ENCODE data around the gene CLNK. TPM values are rescaled to one million over a fixed set of nuclear protein-coding genes. Genes with fewer than 3 reads are reported as not detected.

The CLNK gene
- total and polyA plus RNA-seq, 4 donors: under 0.01 to 0.01 (median under 0.01) TPM; not detected in 1

DNA sequence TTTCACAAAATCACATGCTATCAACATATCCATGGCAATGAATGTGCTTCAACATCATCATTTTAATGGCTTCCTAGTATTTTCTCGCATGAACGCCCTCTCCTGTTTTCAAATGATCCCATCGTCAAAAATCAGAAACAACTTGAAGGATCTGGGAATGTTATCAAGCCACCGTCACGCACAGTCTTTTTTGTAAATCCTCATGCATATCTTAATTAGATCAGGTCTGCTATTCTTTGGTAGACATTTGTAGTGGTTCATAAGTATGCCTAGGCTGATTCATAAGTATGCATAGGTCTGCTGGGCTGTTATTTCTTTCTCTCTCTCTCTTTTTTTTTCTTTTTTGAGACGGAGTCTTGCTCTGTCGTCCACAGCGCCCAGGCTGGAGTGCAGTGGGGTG lies 101.6 kb downstream of the CLNK start:
- Histone ChIP-seq H3K4me1 (ENCODE audit: control insufficient read depth in 4 of 4, insufficient read depth in 4 of 4, low read length in 3 of 4) (peaks cover 0 to 8% (median 5%) of the 10 kb centered on the region in 4 donors), H3K27me3 (ENCODE audit: control insufficient read depth in 4 of 4, insufficient read depth in 4 of 4, low read length in 3 of 4) (peaks cover 0 to 5% (median 0%) of the 10 kb centered on the region in 4 donors), H3K9ac (ENCODE audit: low read depth in 1 of 2, low read length in 2 of 2) (no peak overlapping the region), H3K27ac (ENCODE audit: low read depth in 1 of 2, low read length in 2 of 2) (no peak overlapping the region), H3K4me3 (ENCODE audit: low read depth in 1 of 3, low read length in 3 of 3) (no peak overlapping the region), H3K9me3 (ENCODE audit: control insufficient read depth in 4 of 4, low read length in 3 of 4) (no peaks in the 10 kb centered on the region), H3K36me3 (ENCODE audit: control insufficient read depth in 4 of 4, insufficient read depth in 3 of 4, low read depth in 1 of 4, low read length in 3 of 4) (no peaks in the 10 kb centered on the region)
- WGBS: 93% methylated on average over 8 of the region's 8 CpGs
- no peak for DNase-seq (ENCODE audit: low spot score)
- TF ChIP-seq SP1 (IDR thresholded peaks at IDR 0.05) (no peak), YY1 (IDR thresholded peaks at IDR 0.05) (no peak), EGR1 (IDR thresholded peaks at IDR 0.05; ENCODE audit: low read depth in 2 of 2) (no peak), JUND (IDR thresholded peaks at IDR 0.05) (no peak), GABPA (IDR thresholded peaks at IDR 0.05 in 1 of 2, conservative IDR thresholded peaks at IDR 0.05 in 1 of 2) (no peak), RAD21 (IDR thresholded peaks at IDR 0.05) (no peak), FOXA1 (IDR thresholded peaks at IDR 0.05) (no peak), HNF4A (conservative IDR thresholded peaks at IDR 0.05) (no peak), FOXA2 (IDR thresholded peaks at IDR 0.05) (no peak), CTCF (IDR thresholded peaks at IDR 0.05; ENCODE audit: low read depth, low read length, missing input control) (no peak), RXRA (IDR thresholded peaks at IDR 0.05) (no peak), HNF4G (IDR thresholded peaks at IDR 0.05) (no peak), TAF1 (conservative IDR thresholded peaks at IDR 0.05) (no peak), REST (IDR thresholded peaks at IDR 0.05) (no peak), NR2F2 (IDR thresholded peaks at IDR 0.05) (no peak)
- TF ChIP-seq, protein P1, sequence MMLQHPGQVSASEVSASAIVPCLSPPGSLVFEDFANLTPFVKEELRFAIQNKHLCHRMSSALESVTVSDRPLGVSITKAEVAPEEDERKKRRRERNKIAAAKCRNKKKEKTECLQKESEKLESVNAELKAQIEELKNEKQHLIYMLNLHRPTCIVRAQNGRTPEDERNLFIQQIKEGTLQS (IDR thresholded peaks at IDR 0.05): no peak
- TF ChIP-seq, protein P2, sequence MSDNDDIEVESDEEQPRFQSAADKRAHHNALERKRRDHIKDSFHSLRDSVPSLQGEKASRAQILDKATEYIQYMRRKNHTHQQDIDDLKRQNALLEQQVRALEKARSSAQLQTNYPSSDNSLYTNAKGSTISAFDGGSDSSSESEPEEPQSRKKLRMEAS (IDR thresholded peaks at IDR 0.05): no peak

DNA sequence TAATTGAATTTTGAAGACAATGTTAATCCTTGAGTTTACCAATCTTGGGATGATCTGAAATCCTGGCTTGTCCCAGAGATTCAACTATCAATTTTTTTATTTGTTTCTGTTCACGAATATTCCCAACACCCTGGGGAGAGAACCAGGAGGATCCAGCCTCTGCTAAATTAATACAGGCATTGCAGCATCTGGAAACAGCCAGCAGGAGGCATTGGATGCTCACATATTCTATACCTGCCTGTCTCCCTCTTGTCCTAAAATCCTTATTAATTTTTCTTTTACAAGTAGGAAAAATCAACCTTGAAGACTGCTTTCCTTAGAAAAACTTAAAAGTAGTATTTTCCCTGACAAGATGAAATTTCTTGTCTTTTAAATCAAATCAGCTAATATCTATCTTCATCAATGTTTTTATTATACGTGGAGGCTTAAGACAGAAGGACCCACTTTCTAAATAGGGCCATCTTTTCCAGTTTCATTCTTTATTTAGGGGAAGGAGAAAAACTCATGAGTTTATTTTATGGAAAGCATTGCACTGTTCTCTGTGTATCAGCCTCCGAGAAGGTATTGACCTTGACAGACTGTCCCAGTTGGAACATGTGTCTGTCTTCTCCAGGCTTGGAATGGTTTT lies 102.4 kb downstream of the CLNK start:
- Histone ChIP-seq H3K27ac (ENCODE audit: low read depth in 1 of 2, low read length in 2 of 2) (no peak overlapping the region), H3K36me3 (ENCODE audit: control insufficient read depth in 4 of 4, insufficient read depth in 3 of 4, low read depth in 1 of 4, low read length in 3 of 4) (no peaks in the 10 kb centered on the region), H3K27me3 (ENCODE audit: control insufficient read depth in 4 of 4, insufficient read depth in 4 of 4, low read length in 3 of 4) (peaks cover 0 to 5% (median 0%) of the 10 kb centered on the region in 4 donors), H3K9me3 (ENCODE audit: control insufficient read depth in 4 of 4, low read length in 3 of 4) (no peaks in the 10 kb centered on the region), H3K4me3 (ENCODE audit: low read depth in 1 of 3, low read length in 3 of 3) (no peak overlapping the region), H3K9ac (ENCODE audit: low read depth in 1 of 2, low read length in 2 of 2) (no peak overlapping the region), H3K4me1 (ENCODE audit: control insufficient read depth in 4 of 4, insufficient read depth in 4 of 4, low read length in 3 of 4) (peaks cover 0 to 8% (median 5%) of the 10 kb centered on the region in 4 donors)
- WGBS: 52% methylated on average over 3 of the region's 3 CpGs
- DNase-seq (ENCODE audit: low spot score): no peak
- TF ChIP-seq, protein P2 (IDR thresholded peaks at IDR 0.05): no peak
- TF ChIP-seq JUND (IDR thresholded peaks at IDR 0.05) (no peak), SP1 (IDR thresholded peaks at IDR 0.05) (no peak), FOXA1 (IDR thresholded peaks at IDR 0.05) (no peak), CTCF (IDR thresholded peaks at IDR 0.05; ENCODE audit: low read depth, low read length, missing input control) (peak; percentile 73), YY1 (IDR thresholded peaks at IDR 0.05) (no peak), RAD21 (IDR thresholded peaks at IDR 0.05) (peak; percentile 84 to 86), RXRA (IDR thresholded peaks at IDR 0.05) (no peak), HNF4G (IDR thresholded peaks at IDR 0.05) (no peak)
